ENCODE data around the gene IL27RA. TPM values are rescaled to one million over a fixed set of nuclear protein-coding genes. Genes with fewer than 3 reads are reported as not detected.

Gene IL27RA
- total RNA-seq, 1 experiment from 2014 or later, result 18.3 TPM

- no peak overlapping the region for H3K27ac ChIP-seq (ENCODE audit: low read depth, low read length)
- TF ChIP-seq MAX (IDR thresholded peaks at IDR 0.05) (no peak), REST (IDR thresholded peaks at IDR 0.05; ENCODE audit: low read depth) (no peak), ZFX (IDR thresholded peaks at IDR 0.05) (no peak), ATF3 (IDR thresholded peaks at IDR 0.05) (no peak), FOSL1 (IDR thresholded peaks at IDR 0.05; ENCODE audit: low read depth) (no peak), RAD21 (IDR thresholded peaks at IDR 0.05; ENCODE audit: low read depth) (no peak), POLR2A (IDR thresholded peaks at IDR 0.05; ENCODE audit: borderline replicate concordance, extremely low read depth, insufficient read depth, insufficient read length) (no peak), POLR2AphosphoS5 (IDR thresholded peaks at IDR 0.05; ENCODE audit: low read depth, low read length) (no peak), TCF7L2 (IDR thresholded peaks at IDR 0.05; ENCODE audit: borderline replicate concordance, extremely low read depth, insufficient read depth, insufficient read length) (no peak), JUND (IDR thresholded peaks at IDR 0.05) (no peak), EZH2phosphoT487 (IDR thresholded peaks at IDR 0.05; ENCODE audit: borderline replicate concordance) (no peak), CTCF (IDR thresholded peaks at IDR 0.05 in 2 of 3, conservative IDR thresholded peaks at IDR 0.05 in 1 of 3; ENCODE audit: borderline replicate concordance in 1 of 3, insufficient read depth in 1 of 3, low read depth in 2 of 3, low read length in 2 of 3) (no peak), EGR1 (IDR thresholded peaks at IDR 0.05; ENCODE audit: low read depth) (no peak), ELF1 (IDR thresholded peaks at IDR 0.05; ENCODE audit: borderline replicate concordance, low read depth) (no peak), SRF (IDR thresholded peaks at IDR 0.05; ENCODE audit: low read depth) (no peak), SP1 (IDR thresholded peaks at IDR 0.05; ENCODE audit: low read depth) (no peak), EZH2 (IDR thresholded peaks at IDR 0.05) (no peak), ZNF274 (IDR thresholded peaks at IDR 0.05; ENCODE audit: low read depth, low read length) (no peak), CEBPB (IDR thresholded peaks at IDR 0.05; ENCODE audit: low read depth) (no peak), CBX3 (IDR thresholded peaks at IDR 0.05; ENCODE audit: low read depth) (no peak)
- no peak overlapping the region for H3K4me3 ChIP-seq (replicated peaks in 1 of 2; ENCODE audit: low read depth in 1 of 2, low read length in 2 of 2)
- ChIA-PET POLR2A (no interaction called here), CTCF (no interaction called here), RAD21 (ENCODE audit: low non-redundant PET in 1 of 2, low total read pairs in 2 of 2, uncharacterized antibody in 2 of 2, unreplicated experiment in 2 of 2) (no interaction called here)
- H3K9me2 ChIP-seq (ENCODE audit: insufficient read depth), result no peaks in the 10 kb centered on the region
- no peak overlapping the region for H3K4me2 ChIP-seq (ENCODE audit: low read length)
- intact Hi-C loops (cut with micrococcal nuclease), result no loop called here
- H3K27me3 ChIP-seq (ENCODE audit: insufficient read depth, low read length), result no peaks in the 10 kb centered on the region
- DNase-seq (ENCODE audit: low read depth, low spot score), result no peak
- no peak overlapping the region for H3K9ac ChIP-seq (ENCODE audit: low read length)
- H3K36me3 ChIP-seq (ENCODE audit: control insufficient read depth in 1 of 2, insufficient read depth in 2 of 2, low read length in 2 of 2), result peaks cover 4 to 6% of the 10 kb centered on the region in 2 experiments; a peak in 1 of 4 replicates
- H3K79me2 ChIP-seq (ENCODE audit: insufficient read depth, low read length), result no peaks in the 10 kb centered on the region
- no peak overlapping the region for H2AFZ ChIP-seq (ENCODE audit: low read depth, low read length, poor library complexity, severe bottlenecking)
- no peak for ATAC-seq
- H3K4me1 ChIP-seq (ENCODE audit: control insufficient read depth in 1 of 2, insufficient read depth in 2 of 2, low read length in 2 of 2), result no peaks in the 10 kb centered on the region; a peak in 1 of 4 replicates
- no peaks in the 10 kb centered on the region for H4K20me1 ChIP-seq (ENCODE audit: insufficient read depth)
- no TSS peak for BruUV-seq (replicated peaks)
- no peaks in the 10 kb centered on the region for H3K9me3 ChIP-seq (ENCODE audit: control insufficient read depth in 1 of 2, insufficient read depth in 1 of 2, low read depth in 1 of 2, low read length in 2 of 2)
Observed at GRCh38 chr19:13992025-13992424, 39.5 kb upstream of the IL27RA start.

All from HCT116 (cell line).